ENCODE measurements around the gene HBA1.

DNA sequence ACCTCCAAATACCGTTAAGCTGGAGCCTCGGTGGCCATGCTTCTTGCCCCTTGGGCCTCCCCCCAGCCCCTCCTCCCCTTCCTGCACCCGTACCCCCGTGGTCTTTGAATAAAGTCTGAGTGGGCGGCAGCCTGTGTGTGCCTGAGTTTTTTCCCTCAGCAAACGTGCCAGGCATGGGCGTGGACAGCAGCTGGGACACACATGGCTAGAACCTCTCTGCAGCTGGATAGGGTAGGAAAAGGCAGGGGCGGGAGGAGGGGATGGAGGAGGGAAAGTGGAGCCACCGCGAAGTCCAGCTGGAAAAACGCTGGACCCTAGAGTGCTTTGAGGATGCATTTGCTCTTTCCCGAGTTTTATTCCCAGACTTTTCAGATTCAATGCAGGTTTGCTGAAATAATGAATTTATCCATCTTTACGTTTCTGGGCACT lies 928 bp downstream of the HBA1 start:
- TF ChIP-seq EZH2 (IDR thresholded peaks at IDR 0.05; ENCODE audit: borderline replicate concordance, low read depth, low read length, severe bottlenecking), result peak; percentile 60
- TF ChIP-seq POLR2AphosphoS5 (IDR thresholded peaks at IDR 0.05; ENCODE audit: insufficient read depth, low read depth, low read length), result no peak
- no peak for TF ChIP-seq POLR2A (IDR thresholded peaks at IDR 0.05; ENCODE audit: low read depth, low read length)
- TF ChIP-seq, protein P1, sequence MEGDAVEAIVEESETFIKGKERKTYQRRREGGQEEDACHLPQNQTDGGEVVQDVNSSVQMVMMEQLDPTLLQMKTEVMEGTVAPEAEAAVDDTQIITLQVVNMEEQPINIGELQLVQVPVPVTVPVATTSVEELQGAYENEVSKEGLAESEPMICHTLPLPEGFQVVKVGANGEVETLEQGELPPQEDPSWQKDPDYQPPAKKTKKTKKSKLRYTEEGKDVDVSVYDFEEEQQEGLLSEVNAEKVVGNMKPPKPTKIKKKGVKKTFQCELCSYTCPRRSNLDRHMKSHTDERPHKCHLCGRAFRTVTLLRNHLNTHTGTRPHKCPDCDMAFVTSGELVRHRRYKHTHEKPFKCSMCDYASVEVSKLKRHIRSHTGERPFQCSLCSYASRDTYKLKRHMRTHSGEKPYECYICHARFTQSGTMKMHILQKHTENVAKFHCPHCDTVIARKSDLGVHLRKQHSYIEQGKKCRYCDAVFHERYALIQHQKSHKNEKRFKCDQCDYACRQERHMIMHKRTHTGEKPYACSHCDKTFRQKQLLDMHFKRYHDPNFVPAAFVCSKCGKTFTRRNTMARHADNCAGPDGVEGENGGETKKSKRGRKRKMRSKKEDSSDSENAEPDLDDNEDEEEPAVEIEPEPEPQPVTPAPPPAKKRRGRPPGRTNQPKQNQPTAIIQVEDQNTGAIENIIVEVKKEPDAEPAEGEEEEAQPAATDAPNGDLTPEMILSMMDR (IDR thresholded peaks at IDR 0.05; ENCODE audit: extremely low read depth in 1 of 2, insufficient read depth in 1 of 2, low read depth in 1 of 2, low read length in 2 of 2), result no peak

All from endothelial cell of umbilical vein (primary cell).